ENCODE measurements around the gene TENM4. TPM values are rescaled to one million over a fixed set of nuclear protein-coding genes. Genes with fewer than 3 reads are reported as not detected.
A peak's percentile ranks its signal among the peaks of the same experiment; 100 is the strongest.

Gene TENM4
- total RNA-seq, 4 donors from 2014 or later, result 31.4 to 44.5 (median 38.0) TPM

DNA sequence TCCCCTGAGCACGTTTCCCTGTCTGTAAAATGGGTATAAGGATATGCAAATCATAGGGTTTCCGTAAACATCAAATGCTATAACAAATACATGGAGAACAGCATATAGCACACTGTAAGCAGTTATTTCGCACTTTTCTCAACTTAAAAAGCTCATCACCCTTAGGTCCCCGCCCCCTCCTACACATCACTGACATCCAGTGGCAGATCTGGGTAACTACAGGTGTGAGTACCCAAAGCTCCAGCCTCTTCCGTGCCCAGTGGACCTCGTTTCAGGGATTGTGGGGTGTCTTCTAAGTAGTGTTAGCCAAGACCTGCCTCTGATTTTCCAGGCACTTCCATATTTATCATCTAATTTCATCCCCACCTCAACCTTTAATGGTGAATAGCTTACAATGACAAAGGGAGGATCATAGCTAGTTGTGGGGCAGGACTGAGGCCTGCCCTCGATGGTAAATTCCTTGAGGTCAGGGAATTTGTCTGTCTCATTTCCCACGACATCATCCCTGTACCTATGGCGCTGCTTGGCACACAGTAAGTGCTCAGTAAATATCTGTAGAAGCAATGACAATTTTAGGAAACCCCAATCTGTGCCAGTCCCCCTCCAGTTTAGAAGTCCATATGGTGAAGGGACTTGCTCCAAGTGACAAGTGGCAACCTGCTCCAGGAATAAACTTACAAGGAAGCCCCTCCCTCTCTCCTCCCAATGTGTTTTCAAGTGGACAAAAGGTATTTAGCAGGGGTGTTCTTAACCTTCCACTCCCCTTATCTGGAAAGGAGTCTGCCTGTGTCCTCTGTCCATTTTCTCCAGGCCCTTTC is 340.5 kb downstream of the TENM4 start:
- no peak for TF ChIP-seq POLR2A (IDR thresholded peaks at IDR 0.05)
- peak; percentile 1 to 67 for TF ChIP-seq CTCF (IDR thresholded peaks at IDR 0.05)
- no peak for TF ChIP-seq EP300 (IDR thresholded peaks at IDR 0.05)
- no peak for TF ChIP-seq POLR2AphosphoS5 (IDR thresholded peaks at IDR 0.05)
- Histone ChIP-seq H3K9me3 (no peaks in the 10 kb centered on the region), H3K27me3 (no peaks in the 10 kb centered on the region), H3K36me3 (no peaks in the 10 kb centered on the region), H3K4me3 (no peak overlapping the region), H3K27ac (no peak overlapping the region), H3K4me1 (peaks cover 12% of the 10 kb centered on the region)
- 71% methylated on average over 9 of the region's 9 CpGs for WGBS
- DNase-seq (ENCODE audit: low spot score in 2 of 2), result no peak

GRCh38 chr11:79098146-79098545 is 342.7 kb downstream of the TENM4 start:
- Histone ChIP-seq H3K36me3 (no peaks in the 10 kb centered on the region), H3K27me3 (no peaks in the 10 kb centered on the region), H3K9me3 (peaks cover 5% of the 10 kb centered on the region), H3K4me3 (no peak overlapping the region), H3K27ac (no peak overlapping the region), H3K4me1 (peaks cover 12% of the 10 kb centered on the region)
- 45% methylated on average over 2 of the region's 2 CpGs for WGBS
- TF ChIP-seq CTCF (IDR thresholded peaks at IDR 0.05) (no peak), POLR2A (IDR thresholded peaks at IDR 0.05) (no peak), EP300 (IDR thresholded peaks at IDR 0.05) (no peak), POLR2AphosphoS5 (IDR thresholded peaks at IDR 0.05) (no peak)
- no peak for DNase-seq (ENCODE audit: low spot score in 2 of 2)

DNA sequence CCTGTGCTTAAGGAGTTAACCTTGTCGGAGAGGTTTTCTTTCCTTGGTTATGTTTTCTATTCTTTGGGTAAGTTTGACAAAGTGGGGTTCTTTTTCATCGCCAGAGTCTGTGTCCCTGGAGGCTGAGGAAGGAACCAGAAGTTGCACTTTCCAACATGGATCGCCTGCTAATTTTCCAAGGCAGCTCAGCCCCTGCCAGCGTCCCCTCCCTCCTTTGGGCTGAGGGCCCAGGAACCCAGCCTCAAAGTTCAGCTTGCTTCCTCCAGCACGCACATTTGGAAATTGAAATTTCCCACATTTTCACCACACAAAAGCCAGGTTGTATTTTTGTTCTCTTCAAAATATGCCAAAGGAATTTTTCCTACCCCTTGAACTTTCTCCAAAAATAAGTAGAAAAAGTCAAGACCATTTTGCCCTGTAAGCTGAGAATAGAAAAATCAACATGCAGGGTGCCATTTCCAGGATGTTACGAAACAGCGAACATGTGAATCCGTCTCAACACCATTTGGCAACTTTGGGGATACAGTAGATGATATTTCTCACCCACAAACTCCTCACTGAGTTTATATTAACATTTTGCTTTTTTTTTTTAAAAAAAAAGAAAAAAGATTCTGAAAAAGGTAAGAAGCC is 343.5 kb downstream of the TENM4 start:
- no peaks in the 10 kb centered on the region for H3K27me3 ChIP-seq
- TF ChIP-seq POLR2AphosphoS5 (IDR thresholded peaks at IDR 0.05) (no peak), CTCF (IDR thresholded peaks at IDR 0.05) (no peak), EP300 (IDR thresholded peaks at IDR 0.05) (no peak), POLR2A (IDR thresholded peaks at IDR 0.05) (no peak)
- WGBS, result 34% methylated on average over 8 of the region's 8 CpGs
- peaks cover 13% of the 10 kb centered on the region for H3K4me1 ChIP-seq
- no peak overlapping the region for H3K27ac ChIP-seq
- no peaks in the 10 kb centered on the region for H3K36me3 ChIP-seq
- DNase-seq (ENCODE audit: low spot score in 2 of 2), result no peak
- H3K9me3 ChIP-seq, result peaks cover 5% of the 10 kb centered on the region
- H3K4me3 ChIP-seq, result no peak overlapping the region

- Histone ChIP-seq H3K4me3 (no peak overlapping the region), H3K27me3 (no peaks in the 10 kb centered on the region), H3K27ac (no peak overlapping the region), H3K4me1 (peaks cover 15% of the 10 kb centered on the region), H3K36me3 (no peaks in the 10 kb centered on the region), H3K9me3 (peaks cover 5% of the 10 kb centered on the region)
- no peak for TF ChIP-seq POLR2A (IDR thresholded peaks at IDR 0.05)
- TF ChIP-seq CTCF (IDR thresholded peaks at IDR 0.05), result no peak
- no peak for TF ChIP-seq POLR2AphosphoS5 (IDR thresholded peaks at IDR 0.05)
- no peak for TF ChIP-seq EP300 (IDR thresholded peaks at IDR 0.05)
- DNase-seq (ENCODE audit: low spot score in 2 of 2), result no peak
- 72% methylated on average over 3 of the region's 3 CpGs for WGBS
Observed at GRCh38 chr11:79095424-79095823, 345.4 kb downstream of the TENM4 start.

GRCh38 chr11:79094616-79095015 is 346.2 kb downstream of the TENM4 start:
- H3K27me3 ChIP-seq, result no peaks in the 10 kb centered on the region
- WGBS, result 96% methylated on average over 3 of the region's 3 CpGs

More at GRCh38 chr11:79094616-79095015, 346.2 kb downstream of the TENM4 start:
- Histone ChIP-seq H3K4me1 (peaks cover 15% of the 10 kb centered on the region), H3K9me3 (peaks cover 5% of the 10 kb centered on the region), H3K4me3 (no peak overlapping the region), H3K36me3 (no peaks in the 10 kb centered on the region), H3K27ac (no peak overlapping the region)
- no peak for TF ChIP-seq EP300 (IDR thresholded peaks at IDR 0.05)
- no peak for TF ChIP-seq POLR2A (IDR thresholded peaks at IDR 0.05)
- TF ChIP-seq CTCF (IDR thresholded peaks at IDR 0.05), result no peak
- DNase-seq (ENCODE audit: low spot score in 2 of 2), result no peak
